Glutamatergic neuron (in vitro differentiated cells): ENCODE measurements around the gene MAP1LC3B2. TPM values are rescaled to one million over a fixed set of nuclear protein-coding genes. Genes with fewer than 3 reads are reported as not detected.

Source experiments
- DNase-seq: peaks from one replicate; pipeline ENCODE4 v3.0.0; 2022
- H3K27ac Mint-ChIP-seq: one replicate; pipeline ENCODE4 v1.8.0; 2020; ENCODE audit warnings: mild to moderate bottlenecking, mixed read lengths, inconsistent platforms; ENCODE audit not compliant: unreplicated experiment
- H3K27me3 Mint-ChIP-seq: one replicate; pipeline ENCODE4 v1.8.0; 2020; ENCODE audit warnings: mild to moderate bottlenecking, moderate library complexity, mixed read lengths, inconsistent platforms; ENCODE audit not compliant: unreplicated experiment
- H3K36me3 Mint-ChIP-seq: one replicate; pipeline ENCODE4 v1.8.0; 2020; ENCODE audit warnings: mild to moderate bottlenecking, mixed read lengths, inconsistent platforms; ENCODE audit not compliant: unreplicated experiment
- H3K4me1 Mint-ChIP-seq: one replicate; pipeline ENCODE4 v1.8.0; 2020; ENCODE audit warnings: mild to moderate bottlenecking, low read depth, mixed read lengths, inconsistent platforms; ENCODE audit not compliant: unreplicated experiment
- H3K4me3 Mint-ChIP-seq: one replicate; pipeline ENCODE4 v1.8.0; 2020; ENCODE audit warnings: mild to moderate bottlenecking, mixed read lengths, inconsistent platforms; ENCODE audit not compliant: unreplicated experiment
- H3K9me3 Mint-ChIP-seq: one replicate; pipeline ENCODE4 v1.8.0; 2020; ENCODE audit warnings: mild to moderate bottlenecking, moderate library complexity, mixed read lengths, inconsistent platforms; ENCODE audit not compliant: unreplicated experiment
- total RNA-seq: library from RNA; stranded (reverse); fragmentation: NEBNext Ultra II Directional; extraction: Animal tissue kit (Norgen Biotek cat#: 25700); gene quantifications from one replicate; pipeline ENCODE4 v1.2.1, GENCODE V29; 2021; ENCODE audit not compliant: unreplicated experiment
- TF ChIP-seq, protein P1 (sequence below): fragments of 200-600 bp; sonication (generic); IDR thresholded peaks from one replicate; pipeline ENCODE4 v1.5.0; 2021; ENCODE audit not compliant: partially characterized antibody, unreplicated experiment

The MAP1LC3B2 gene
- total RNA-seq, 1 donor from 2014 or later, result 4.4 TPM

DNA sequence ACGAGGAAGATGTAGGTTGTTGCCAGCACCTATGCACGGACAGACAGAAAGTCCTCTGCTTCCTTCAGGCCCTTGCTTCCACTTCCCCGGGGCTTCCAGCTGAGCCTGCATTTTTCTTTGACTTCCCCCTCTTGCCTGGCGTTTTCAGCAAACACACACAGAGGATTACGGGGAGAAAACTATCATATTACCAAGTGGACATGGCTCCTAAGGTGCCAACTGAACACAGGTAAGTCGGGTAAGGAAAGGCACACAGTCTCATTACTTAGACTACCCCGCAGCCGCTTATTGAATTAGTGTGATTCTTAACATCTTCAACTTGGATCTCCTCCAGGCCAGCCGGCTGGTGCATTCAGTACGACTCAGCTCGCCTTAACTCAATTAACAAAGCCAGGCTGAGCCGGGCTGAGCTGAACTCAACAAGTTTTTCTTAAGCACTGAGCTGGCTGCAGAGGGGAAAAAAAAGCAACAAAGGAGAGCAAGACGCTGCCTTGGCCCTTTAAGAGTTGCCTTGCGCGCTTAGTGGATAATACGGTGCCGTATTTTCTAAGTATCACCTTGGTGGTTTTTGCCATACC, 19.2 kb upstream of the MAP1LC3B2 start:
- H3K27ac Mint-ChIP-seq, result peak overlapping the region; percentile 22
- no peak for DNase-seq
- TF ChIP-seq, protein P1, sequence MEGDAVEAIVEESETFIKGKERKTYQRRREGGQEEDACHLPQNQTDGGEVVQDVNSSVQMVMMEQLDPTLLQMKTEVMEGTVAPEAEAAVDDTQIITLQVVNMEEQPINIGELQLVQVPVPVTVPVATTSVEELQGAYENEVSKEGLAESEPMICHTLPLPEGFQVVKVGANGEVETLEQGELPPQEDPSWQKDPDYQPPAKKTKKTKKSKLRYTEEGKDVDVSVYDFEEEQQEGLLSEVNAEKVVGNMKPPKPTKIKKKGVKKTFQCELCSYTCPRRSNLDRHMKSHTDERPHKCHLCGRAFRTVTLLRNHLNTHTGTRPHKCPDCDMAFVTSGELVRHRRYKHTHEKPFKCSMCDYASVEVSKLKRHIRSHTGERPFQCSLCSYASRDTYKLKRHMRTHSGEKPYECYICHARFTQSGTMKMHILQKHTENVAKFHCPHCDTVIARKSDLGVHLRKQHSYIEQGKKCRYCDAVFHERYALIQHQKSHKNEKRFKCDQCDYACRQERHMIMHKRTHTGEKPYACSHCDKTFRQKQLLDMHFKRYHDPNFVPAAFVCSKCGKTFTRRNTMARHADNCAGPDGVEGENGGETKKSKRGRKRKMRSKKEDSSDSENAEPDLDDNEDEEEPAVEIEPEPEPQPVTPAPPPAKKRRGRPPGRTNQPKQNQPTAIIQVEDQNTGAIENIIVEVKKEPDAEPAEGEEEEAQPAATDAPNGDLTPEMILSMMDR, result no peak
- no peaks in the 10 kb centered on the region for H3K27me3 Mint-ChIP-seq
- peaks cover 4% of the 10 kb centered on the region for H3K4me1 Mint-ChIP-seq
- H3K4me3 Mint-ChIP-seq, result no peak overlapping the region
- H3K36me3 Mint-ChIP-seq, result no peaks in the 10 kb centered on the region
- H3K9me3 Mint-ChIP-seq, result peaks cover 1% of the 10 kb centered on the region

DNA sequence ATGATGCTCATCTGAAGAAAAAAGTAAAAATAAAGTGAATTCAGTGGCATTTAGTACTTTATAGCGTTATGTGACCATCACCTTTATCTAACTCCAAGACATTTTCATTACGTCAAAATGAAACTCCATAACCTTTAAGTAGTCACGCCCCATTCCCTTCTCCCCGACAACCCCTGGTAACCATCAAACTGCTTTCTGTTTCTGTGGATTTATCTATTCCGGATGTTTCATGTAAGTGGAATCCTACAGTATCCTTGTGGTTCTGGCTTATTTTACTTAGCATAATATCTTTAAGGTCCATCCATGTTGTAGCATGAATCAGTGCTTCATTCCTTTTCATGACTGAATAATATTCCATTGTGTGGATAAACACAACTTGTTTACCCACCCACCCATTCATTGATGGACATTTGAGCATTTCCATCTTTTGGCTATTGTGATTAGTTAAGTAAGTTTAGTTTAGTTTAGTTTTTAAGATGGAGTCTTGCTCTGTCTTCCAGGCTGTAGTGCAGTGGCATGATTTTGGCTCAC, 18.5 kb upstream of the MAP1LC3B2 start:
- Mint-ChIP-seq H3K4me3 (no peak overlapping the region), H3K36me3 (no peaks in the 10 kb centered on the region), H3K27me3 (peaks cover 2% of the 10 kb centered on the region), H3K4me1 (peaks cover 4% of the 10 kb centered on the region), H3K9me3 (no peaks in the 10 kb centered on the region), H3K27ac (no peak overlapping the region)
- no peak for DNase-seq
- TF ChIP-seq, protein P1, result no peak

DNA sequence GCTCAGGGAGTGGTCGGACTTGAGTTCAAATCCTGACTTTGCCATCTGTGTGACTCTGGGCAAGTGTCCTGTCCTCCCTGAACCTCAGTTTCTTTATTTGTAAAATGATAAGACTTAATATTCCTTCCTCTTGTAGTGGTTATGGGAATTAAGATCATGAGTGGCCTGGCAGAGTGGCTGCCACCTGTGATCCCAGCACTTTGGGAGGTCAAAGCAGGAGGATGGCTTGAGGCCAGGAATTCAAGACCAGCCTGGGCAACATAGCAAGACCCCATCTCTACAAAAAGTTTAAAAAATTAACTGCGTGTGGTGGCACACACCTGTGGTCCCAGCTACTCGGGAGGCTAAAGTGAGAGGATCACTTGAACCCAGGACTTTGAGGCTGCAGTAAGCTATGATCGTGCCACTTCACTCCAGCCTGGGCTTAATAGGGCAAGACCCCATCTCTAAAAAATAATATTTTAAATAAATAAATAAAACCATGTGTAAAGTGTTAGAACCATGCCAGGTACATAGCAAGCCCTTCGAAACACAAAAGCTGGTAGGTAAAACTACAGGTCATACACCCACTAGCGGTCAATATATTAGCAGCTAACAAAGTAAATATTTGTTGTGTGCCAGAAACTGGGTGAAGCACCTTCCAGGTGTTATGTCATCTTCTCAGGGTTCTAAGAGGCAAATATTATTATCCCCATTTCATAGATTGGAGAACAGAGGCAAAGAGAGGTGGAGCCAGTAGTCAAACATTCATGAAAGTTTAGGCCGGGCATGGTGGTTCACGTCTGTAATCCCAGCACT, 17.4 kb upstream of the MAP1LC3B2 start:
- Mint-ChIP-seq H3K36me3 (no peaks in the 10 kb centered on the region), H3K27ac (no peak overlapping the region), H3K9me3 (no peaks in the 10 kb centered on the region), H3K27me3 (peaks cover 2% of the 10 kb centered on the region), H3K4me3 (no peak overlapping the region), H3K4me1 (peaks cover 4% of the 10 kb centered on the region)
- DNase-seq, result no peak
- TF ChIP-seq, protein P1, result no peak

DNA sequence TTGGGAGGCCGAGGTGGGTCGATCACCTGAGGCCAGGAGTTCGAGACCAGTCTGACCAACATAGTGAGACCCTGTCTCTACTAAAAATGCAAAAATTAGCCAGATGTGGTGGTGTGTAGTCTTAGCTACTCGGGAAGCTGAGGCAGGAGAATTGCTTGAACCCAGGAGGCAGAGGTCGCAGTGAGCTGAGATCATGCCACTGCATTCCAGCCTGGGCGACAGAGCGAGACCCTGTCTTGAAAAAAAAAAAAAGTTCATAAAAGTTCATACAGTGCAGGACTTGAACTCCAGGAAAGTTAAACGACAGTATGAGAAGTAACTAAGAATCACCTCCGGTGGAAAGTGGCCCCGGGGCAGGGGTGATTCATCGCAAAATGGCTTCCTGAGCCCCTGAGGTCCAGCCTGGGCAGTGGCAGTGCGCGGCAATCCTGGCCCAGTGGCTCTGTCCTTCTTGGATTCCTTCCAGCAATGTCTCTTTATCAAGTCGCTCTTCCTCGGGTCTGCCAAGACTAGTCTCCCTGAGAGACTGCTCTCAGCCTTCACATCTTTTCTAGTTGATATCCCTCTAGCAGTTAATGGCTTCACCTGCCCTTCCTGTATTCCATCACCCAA, 16.7 kb upstream of the MAP1LC3B2 start:
- H3K4me3 Mint-ChIP-seq, result no peak overlapping the region
- no peak overlapping the region for H3K27ac Mint-ChIP-seq
- no peaks in the 10 kb centered on the region for H3K9me3 Mint-ChIP-seq
- H3K4me1 Mint-ChIP-seq, result peaks cover 4% of the 10 kb centered on the region
- DNase-seq, result no peak
- no peaks in the 10 kb centered on the region for H3K36me3 Mint-ChIP-seq
- H3K27me3 Mint-ChIP-seq, result peaks cover 2% of the 10 kb centered on the region
- TF ChIP-seq, protein P1, result no peak
